NCI-H1436 treated with DMSO at 0.1 percent for 48 hours (cell line): ENCODE data around the gene UHMK1.
"Not testable (repeated sequence)": the region's sequence is repeated elsewhere in the genome, so short reads cannot be mapped to it uniquely, and the experiment has no call there.

Source experiments
- DNase-seq: peaks from one replicate; lab custom pipeline; 2025; lab: John Stamatoyannopoulos, UW

The UHMK1 gene

GRCh38 chr1:162566870-162567269, 69.3 kb downstream of the UHMK1 start:
- no peak for DNase-seq

DNA sequence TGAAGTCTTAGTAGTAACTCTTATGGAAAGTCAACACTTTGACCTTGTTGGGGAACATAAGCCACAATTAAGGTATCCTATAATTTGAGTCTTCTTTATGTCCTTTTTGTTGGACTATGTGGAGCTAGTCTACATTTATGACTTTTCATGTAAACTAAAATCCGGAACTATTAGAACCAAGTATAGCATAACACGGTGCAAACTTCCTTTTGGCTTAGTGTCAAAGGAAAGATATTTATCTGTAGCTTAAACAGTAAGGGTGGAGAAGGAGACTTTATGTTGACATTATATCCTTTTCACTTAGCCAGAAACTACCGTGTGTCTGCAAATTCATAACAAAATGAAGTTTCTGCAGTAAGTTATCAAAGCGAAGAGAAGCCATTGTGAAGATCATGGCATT, 71.2 kb downstream of the UHMK1 start:
- no peak for DNase-seq

DNA sequence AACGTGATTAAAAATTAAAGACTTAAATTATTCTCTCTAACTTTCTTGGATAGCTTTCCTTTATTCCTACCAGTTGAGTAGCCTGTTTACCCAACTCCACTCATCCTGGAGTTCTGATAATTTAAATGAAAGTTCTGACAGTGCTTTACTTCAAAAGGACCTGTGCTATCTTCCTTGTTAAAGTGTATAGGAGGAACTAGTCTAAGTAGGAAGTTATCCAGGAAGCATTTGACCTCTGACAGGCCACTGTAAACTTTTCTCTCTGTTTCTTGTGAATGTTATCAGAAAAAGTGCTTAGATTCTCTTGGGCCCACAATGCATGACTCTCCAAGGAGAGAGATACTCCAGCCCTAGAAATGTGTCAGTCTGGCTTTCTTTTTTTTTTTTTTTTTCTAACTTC, 73.1 kb downstream of the UHMK1 start:
- no peak for DNase-seq

DNA sequence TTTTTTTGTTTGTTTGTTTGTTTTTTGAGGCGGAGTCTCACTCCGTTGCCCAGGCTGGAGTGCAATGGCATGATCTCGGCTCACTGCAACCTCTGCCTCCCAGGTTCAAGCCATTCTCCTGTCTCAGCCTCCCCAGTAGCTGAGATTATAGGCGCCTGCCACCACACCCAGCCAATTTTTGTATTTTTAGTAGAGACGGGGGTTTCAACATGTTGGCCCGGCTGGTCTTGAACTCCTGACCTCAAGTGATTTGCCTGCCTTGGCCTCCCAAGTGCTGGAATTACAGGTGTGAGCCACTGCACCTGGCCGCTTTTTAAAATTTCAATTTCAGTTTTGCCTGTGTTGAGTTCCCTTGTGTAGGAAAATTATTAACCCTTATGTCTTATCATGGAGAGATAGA, 73.5 kb downstream of the UHMK1 start:
- DNase-seq: not testable (repeated sequence)

DNA sequence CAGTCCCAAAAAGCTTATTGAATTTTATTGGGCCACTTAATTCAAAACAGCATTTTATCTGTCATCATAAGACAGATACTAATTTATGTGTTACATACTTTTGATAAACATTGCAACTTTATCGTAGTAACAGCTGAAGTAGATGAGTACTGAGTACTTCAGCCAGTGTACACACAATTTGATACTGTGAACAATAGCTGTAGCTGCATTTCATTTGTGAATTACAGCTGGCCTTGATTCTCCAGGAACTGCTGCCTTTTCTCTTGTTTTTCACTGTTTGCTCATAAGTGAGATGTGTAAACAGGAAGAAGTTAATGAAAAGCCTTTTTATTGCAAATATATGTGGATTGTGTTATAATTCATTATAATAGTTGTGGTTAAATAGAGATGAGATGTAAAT, 74.1 kb downstream of the UHMK1 start:
- DNase-seq: peak; percentile 60

DNA sequence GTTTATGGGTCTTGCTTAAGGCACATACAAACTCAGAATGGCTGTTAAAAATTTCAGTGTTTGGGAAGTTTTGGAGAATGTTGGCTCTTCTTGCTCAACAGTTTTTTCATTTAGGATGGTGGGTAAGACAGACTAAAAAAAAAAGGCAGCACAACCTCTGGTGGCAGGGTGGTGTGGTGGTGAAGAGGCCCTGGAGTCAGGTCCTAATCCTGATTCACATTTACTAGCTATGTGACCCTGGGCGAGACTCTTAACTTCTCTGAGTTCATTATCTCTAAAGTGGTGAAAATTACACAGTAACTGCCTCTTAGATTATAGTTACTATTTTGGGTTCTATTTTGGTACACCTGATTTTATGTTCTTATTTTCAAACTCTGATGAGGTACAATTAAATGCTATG, 75.5 kb downstream of the UHMK1 start:
- no peak for DNase-seq

GRCh38 chr1:162578071-162578700, 80.6 kb downstream of the UHMK1 start:
- DNase-seq: no peak

DNA sequence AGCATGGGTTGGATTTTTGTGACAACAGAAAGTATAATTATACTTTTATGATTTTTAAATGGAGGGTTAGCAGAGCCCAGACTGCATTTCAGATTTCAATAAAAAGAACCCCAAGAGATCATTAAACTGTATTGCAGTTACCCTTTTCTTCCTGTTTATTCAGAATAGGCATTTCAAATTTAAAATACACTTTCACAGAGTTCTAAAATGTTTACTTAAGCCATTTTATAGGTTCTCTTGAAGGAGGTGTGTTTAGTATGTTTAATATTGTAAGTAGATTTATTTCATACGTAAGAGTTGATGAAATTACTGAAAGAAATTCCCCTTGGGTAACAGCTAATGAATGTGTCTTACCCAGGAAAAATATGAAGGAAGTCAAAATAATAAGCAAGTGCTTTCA, 81.3 kb downstream of the UHMK1 start:
- no peak for DNase-seq
